Measurements from ENCODE around the gene DLX2. TPM values are rescaled to one million over a fixed set of nuclear protein-coding genes. Genes with fewer than 3 reads are reported as not detected.

DLX2 gene
- total RNA-seq, 4 donors from 2014 or later, result not detected

- DNase-seq (no peak), ATAC-seq (no peak)
- H3K4me1 ChIP-seq, result peaks cover 20 to 34% of the 10 kb centered on the region in 2 donors
- H3K27ac ChIP-seq, result no peak overlapping the region
- H3K4me3 ChIP-seq, result no peak overlapping the region
- in situ Hi-C loops (cut with MboI; ENCODE audit: low sequenced_read_pairs in 4 of 4), result loop anchor here in 1 of 4 donors (25.0 kb wide), 1 partner anchor 278 kb away; no protein-coding TSS in a partner anchor
- H3K9me3 ChIP-seq, result no peaks in the 10 kb centered on the region
- H3K36me3 ChIP-seq, result no peaks in the 10 kb centered on the region
- peaks cover 98 to 100% (median 100%) of the 10 kb centered on the region in 3 donors for H3K27me3 ChIP-seq
- no peak for TF ChIP-seq CTCF (IDR thresholded peaks at IDR 0.05 in 4 of 5, conservative IDR thresholded peaks at IDR 0.05 in 1 of 5)
- no peak for TF ChIP-seq POLR2A (IDR thresholded peaks at IDR 0.05)
- intact Hi-C loops (cut with DNase I; ENCODE audit: low total_unique reads), result no loop called here
Measured at GRCh38 chr2:172090044-172090961, 12.4 kb downstream of the DLX2 start.

- H3K4me1 ChIP-seq, result peaks cover 23 to 34% of the 10 kb centered on the region in 2 donors
- in situ Hi-C loops (cut with MboI; ENCODE audit: low sequenced_read_pairs in 4 of 4), result loop anchor here in 1 of 4 donors (25.0 kb wide), 1 partner anchor 277 kb away; no protein-coding TSS in a partner anchor
- no peak for ATAC-seq
Measured at GRCh38 chr2:172089633-172090032, 13.1 kb downstream of the DLX2 start.

GRCh38 chr2:172089005-172089504 lies 13.6 kb downstream of the DLX2 start:
- intact Hi-C loops (cut with DNase I; ENCODE audit: low total_unique reads), result no loop called here
- H3K4me1 ChIP-seq, result peaks cover 29 to 34% of the 10 kb centered on the region in 2 donors
- no peak overlapping the region for H3K4me3 ChIP-seq
- TF ChIP-seq POLR2A (IDR thresholded peaks at IDR 0.05), result no peak
- no peak for TF ChIP-seq CTCF (IDR thresholded peaks at IDR 0.05 in 4 of 5, conservative IDR thresholded peaks at IDR 0.05 in 1 of 5)
- H3K9me3 ChIP-seq, result no peaks in the 10 kb centered on the region
- ATAC-seq, result no peak
- H3K27me3 ChIP-seq, result peaks cover 100% of the 10 kb centered on the region in 3 donors
- DNase-seq, result no peak
- no peak overlapping the region for H3K27ac ChIP-seq
- in situ Hi-C loops (cut with MboI; ENCODE audit: low sequenced_read_pairs in 4 of 4), result loop anchor here in 1 of 4 donors (25.0 kb wide), 1 partner anchor 277 kb away; no protein-coding TSS in a partner anchor
- H3K36me3 ChIP-seq, result no peaks in the 10 kb centered on the region

More at GRCh38 chr2:172089633-172090032, 13.1 kb downstream of the DLX2 start:
- TF ChIP-seq POLR2A (IDR thresholded peaks at IDR 0.05) (no peak), CTCF (IDR thresholded peaks at IDR 0.05 in 4 of 5, conservative IDR thresholded peaks at IDR 0.05 in 1 of 5) (no peak)
- no peaks in the 10 kb centered on the region for H3K36me3 ChIP-seq
- no peak overlapping the region for H3K4me3 ChIP-seq
- intact Hi-C loops (cut with DNase I; ENCODE audit: low total_unique reads), result no loop called here
- H3K9me3 ChIP-seq, result no peaks in the 10 kb centered on the region
- H3K27ac ChIP-seq, result no peak overlapping the region
- H3K27me3 ChIP-seq, result peaks cover 98 to 100% (median 100%) of the 10 kb centered on the region in 3 donors
- no peak for DNase-seq

GRCh38 chr2:172088245-172089004 lies 14.3 kb downstream of the DLX2 start:
- TF ChIP-seq POLR2A (IDR thresholded peaks at IDR 0.05), result no peak
- no peak for TF ChIP-seq CTCF (IDR thresholded peaks at IDR 0.05 in 4 of 5, conservative IDR thresholded peaks at IDR 0.05 in 1 of 5)
- ATAC-seq, result no peak
- peaks cover 100% of the 10 kb centered on the region in 3 donors for H3K27me3 ChIP-seq

More at GRCh38 chr2:172088245-172089004, 14.3 kb downstream of the DLX2 start:
- Histone ChIP-seq H3K4me1 (peaks cover 30 to 31% of the 10 kb centered on the region in 2 donors), H3K27ac (no peak overlapping the region), H3K4me3 (no peak overlapping the region), H3K36me3 (no peaks in the 10 kb centered on the region), H3K9me3 (no peaks in the 10 kb centered on the region)
- intact Hi-C loops (cut with DNase I; ENCODE audit: low total_unique reads), result no loop called here
- DNase-seq, result no peak
- in situ Hi-C loops (cut with MboI; ENCODE audit: low sequenced_read_pairs in 4 of 4), result loop anchor here in 1 of 4 donors (25.0 kb wide), 1 partner anchor 276 kb away; no protein-coding TSS in a partner anchor

Measured in gastrocnemius medialis (tissue), 4 donors.